HepG2 (cell line): ENCODE measurements around the gene PHLPP2. TPM values are rescaled to one million over a fixed set of nuclear protein-coding genes. Genes with fewer than 3 reads are reported as not detected.

Source experiments
- HNF4A ChIP-seq: sonication (generic); formaldehyde crosslinking; IDR thresholded peaks from 2 replicates; pipeline ENCODE4 v1.4.0; 2020; ENCODE audit warnings: missing genetic modification reagents
- KLF13 ChIP-seq: sonication (generic); formaldehyde crosslinking; IDR thresholded peaks from 2 replicates; pipeline ENCODE4 v1.4.0; 2020; ENCODE audit warnings: mild to moderate bottlenecking, missing genetic modification reagents
- ZFP82 ChIP-seq: sonication (generic); formaldehyde crosslinking; IDR thresholded peaks from 2 replicates; pipeline ENCODE4 v1.5.1; 2020; ENCODE audit warnings: mild to moderate bottlenecking, missing genetic modification reagents, borderline replicate concordance
- ZNF598 ChIP-seq: sonication (generic); formaldehyde crosslinking; IDR thresholded peaks from 2 replicates; pipeline ENCODE4 v1.5.1; 2020; ENCODE audit warnings: mild to moderate bottlenecking, missing genetic modification reagents, borderline replicate concordance
- ZSCAN31 ChIP-seq: sonication (generic); formaldehyde crosslinking; IDR thresholded peaks from 2 replicates; pipeline ENCODE4 v1.5.0; 2020; ENCODE audit warnings: low read depth, mild to moderate bottlenecking, missing genetic modification reagents
- polyA plus RNA-seq, 8 experiments: library from polyadenylated mRNA; depleted of rRNA in 3 of 8; stranded (reverse) in 7 of 8; unstranded in 1 of 8; fragments of >200 nt; fragmentation: Illumina TruSeq in 4 of 8; extraction: Trizol in 4 of 8; gene quantifications; 2 replicates each; pipeline versions ENCODE4 v1.2.1 to v1.2.3, GENCODE V29; 2011 to 2016; ENCODE audit warnings: low read depth in 4 of 8, missing spikeins in 1 of 8, mixed read lengths in 1 of 8; ENCODE audit not compliant: insufficient read depth in 1 of 8
- total RNA-seq, 5 experiments: library from RNA; depleted of rRNA; stranded (reverse); fragments of >200 nt; fragmentation: Illumina TruSeq; extraction: Trizol; gene quantifications; 2 replicates each; pipeline ENCODE4 v1.2.3, GENCODE V29; 2016; ENCODE audit warnings: low read depth in 1 of 5
- TF ChIP-seq, protein P1 (sequence below): sonication (generic); formaldehyde crosslinking; IDR thresholded peaks from 2 replicates; pipeline ENCODE4; 2020; ENCODE audit warnings: missing genetic modification reagents, mild to moderate bottlenecking, borderline replicate concordance
- TF ChIP-seq, protein P2 (sequence below): sonication (generic); formaldehyde crosslinking; IDR thresholded peaks from 2 replicates; pipeline ENCODE4 v1.4.0; 2020; ENCODE audit warnings: mild to moderate bottlenecking, missing genetic modification reagents
- TF ChIP-seq, protein P3 (sequence below): sonication (generic); formaldehyde crosslinking; conservative IDR thresholded peaks from 2 replicates; pipeline ENCODE4 v1.8.0; 2022; ENCODE audit warnings: mild to moderate bottlenecking, moderate library complexity, missing genetic modification reagents

Gene PHLPP2
- total and polyA plus RNA-seq, 2 of the 13 experiments (the other 11 are each of a cell fraction or from before 2014, with no cell fraction given), result 8.9 TPM

DNA sequence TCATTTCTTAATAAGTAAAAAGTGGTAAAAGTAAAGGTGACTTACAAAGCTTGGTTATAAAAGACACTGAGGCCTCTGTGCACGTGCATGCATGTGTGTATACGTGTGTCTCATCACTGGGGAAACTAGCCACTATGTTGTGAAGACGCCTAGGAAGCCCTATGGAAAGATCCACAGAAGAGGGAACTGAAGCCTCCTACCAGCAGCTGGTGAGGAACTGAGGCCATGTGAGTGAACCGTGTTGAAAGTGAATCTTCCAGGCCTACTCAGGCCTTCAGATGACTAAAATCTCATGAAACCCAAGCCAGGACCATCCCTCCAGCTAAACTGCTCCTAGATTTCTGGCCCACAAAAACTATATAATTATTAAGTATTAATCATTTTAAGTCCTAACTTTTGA, 23.7 kb downstream of the PHLPP2 start (continued):
- TF ChIP-seq KLF13 (no peak), ZNF598 (CRISPR knock-in tag) (no peak), HNF4A (no peak), ZSCAN31 (CRISPR knock-in tag) (no peak), ZFP82 (CRISPR knock-in tag) (no peak)
- TF ChIP-seq, protein P1, sequence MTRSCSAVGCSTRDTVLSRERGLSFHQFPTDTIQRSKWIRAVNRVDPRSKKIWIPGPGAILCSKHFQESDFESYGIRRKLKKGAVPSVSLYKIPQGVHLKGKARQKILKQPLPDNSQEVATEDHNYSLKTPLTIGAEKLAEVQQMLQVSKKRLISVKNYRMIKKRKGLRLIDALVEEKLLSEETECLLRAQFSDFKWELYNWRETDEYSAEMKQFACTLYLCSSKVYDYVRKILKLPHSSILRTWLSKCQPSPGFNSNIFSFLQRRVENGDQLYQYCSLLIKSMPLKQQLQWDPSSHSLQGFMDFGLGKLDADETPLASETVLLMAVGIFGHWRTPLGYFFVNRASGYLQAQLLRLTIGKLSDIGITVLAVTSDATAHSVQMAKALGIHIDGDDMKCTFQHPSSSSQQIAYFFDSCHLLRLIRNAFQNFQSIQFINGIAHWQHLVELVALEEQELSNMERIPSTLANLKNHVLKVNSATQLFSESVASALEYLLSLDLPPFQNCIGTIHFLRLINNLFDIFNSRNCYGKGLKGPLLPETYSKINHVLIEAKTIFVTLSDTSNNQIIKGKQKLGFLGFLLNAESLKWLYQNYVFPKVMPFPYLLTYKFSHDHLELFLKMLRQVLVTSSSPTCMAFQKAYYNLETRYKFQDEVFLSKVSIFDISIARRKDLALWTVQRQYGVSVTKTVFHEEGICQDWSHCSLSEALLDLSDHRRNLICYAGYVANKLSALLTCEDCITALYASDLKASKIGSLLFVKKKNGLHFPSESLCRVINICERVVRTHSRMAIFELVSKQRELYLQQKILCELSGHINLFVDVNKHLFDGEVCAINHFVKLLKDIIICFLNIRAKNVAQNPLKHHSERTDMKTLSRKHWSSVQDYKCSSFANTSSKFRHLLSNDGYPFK (CRISPR knock-in tag), result no peak
- TF ChIP-seq, protein P2, sequence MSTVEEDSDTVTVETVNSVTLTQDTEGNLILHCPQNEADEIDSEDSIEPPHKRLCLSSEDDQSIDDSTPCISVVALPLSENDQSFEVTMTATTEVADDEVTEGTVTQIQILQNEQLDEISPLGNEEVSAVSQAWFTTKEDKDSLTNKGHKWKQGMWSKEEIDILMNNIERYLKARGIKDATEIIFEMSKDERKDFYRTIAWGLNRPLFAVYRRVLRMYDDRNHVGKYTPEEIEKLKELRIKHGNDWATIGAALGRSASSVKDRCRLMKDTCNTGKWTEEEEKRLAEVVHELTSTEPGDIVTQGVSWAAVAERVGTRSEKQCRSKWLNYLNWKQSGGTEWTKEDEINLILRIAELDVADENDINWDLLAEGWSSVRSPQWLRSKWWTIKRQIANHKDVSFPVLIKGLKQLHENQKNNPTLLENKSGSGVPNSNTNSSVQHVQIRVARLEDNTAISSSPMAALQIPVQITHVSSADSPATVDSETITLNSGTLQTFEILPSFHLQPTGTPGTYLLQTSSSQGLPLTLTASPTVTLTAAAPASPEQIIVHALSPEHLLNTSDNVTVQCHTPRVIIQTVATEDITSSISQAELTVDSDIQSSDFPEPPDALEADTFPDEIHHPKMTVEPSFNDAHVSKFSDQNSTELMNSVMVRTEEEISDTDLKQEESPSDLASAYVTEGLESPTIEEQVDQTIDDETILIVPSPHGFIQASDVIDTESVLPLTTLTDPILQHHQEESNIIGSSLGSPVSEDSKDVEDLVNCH, result no peak
- TF ChIP-seq, protein P3, sequence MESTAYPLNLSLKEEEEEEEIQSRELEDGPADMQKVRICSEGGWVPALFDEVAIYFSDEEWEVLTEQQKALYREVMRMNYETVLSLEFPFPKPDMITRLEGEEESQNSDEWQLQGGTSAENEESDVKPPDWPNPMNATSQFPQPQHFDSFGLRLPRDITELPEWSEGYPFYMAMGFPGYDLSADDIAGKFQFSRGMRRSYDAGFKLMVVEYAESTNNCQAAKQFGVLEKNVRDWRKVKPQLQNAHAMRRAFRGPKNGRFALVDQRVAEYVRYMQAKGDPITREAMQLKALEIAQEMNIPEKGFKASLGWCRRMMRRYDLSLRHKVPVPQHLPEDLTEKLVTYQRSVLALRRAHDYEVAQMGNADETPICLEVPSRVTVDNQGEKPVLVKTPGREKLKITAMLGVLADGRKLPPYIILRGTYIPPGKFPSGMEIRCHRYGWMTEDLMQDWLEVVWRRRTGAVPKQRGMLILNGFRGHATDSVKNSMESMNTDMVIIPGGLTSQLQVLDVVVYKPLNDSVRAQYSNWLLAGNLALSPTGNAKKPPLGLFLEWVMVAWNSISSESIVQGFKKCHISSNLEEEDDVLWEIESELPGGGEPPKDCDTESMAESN (CRISPR knock-in tag), result no peak
